Adrenal gland (tissue), 5 donors: ENCODE data around the gene RFX8.

Source experiments
- CTCF ChIP-seq, 6 experiments: fragments of 450-650 bp in 4 of 6; fragments of 200-600 bp in 2 of 6; sonication (generic) in 1 of 6; IDR thresholded peaks; 1 replicate in 5 of 6; 2 replicates in 1 of 6; pipeline versions ENCODE4 v1.5.1 to v1.8.0; 2016 to 2021; ENCODE audit warnings: antibody characterized with exemption in 6 of 6, mild to moderate bottlenecking in 2 of 6, moderate library complexity in 1 of 6
- POLR2A ChIP-seq, 2 donors: fragments of 450-650 bp; IDR thresholded peaks; one replicate each; pipeline ENCODE4 v1.6.1; 2017; ENCODE audit warnings: antibody characterized with exemption in 2 of 2, mild to moderate bottlenecking in 2 of 2, moderate library complexity in 1 of 2
- donor health status: DM: no; HTN: no; CAD: no.

DNA sequence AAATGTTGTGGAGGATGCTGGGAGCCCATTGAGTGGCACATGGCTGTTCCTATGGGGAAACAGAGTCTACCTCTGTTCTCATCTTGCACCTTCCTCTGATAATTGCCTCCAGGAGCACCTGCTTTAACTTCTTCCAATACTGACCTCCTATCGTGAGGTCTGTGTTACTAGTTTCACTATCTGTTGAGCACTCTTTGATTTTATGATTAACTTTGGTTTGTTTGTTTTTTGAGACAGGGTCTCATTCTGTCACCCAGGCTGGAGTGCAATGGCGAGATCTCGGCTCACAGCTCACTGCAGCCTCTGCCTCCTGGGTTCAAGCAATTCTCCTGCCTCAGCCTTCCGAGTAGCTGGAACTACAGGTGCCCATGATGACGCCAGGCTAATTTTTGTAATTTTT lies 12.1 kb upstream of the RFX8 start:
- TF ChIP-seq POLR2A (IDR thresholded peaks at IDR 0.05) (no peak), CTCF (IDR thresholded peaks at IDR 0.05) (no peak)
